Measurements from ENCODE around the gene EGLN1.

- TF ChIP-seq CTCF (IDR thresholded peaks at IDR 0.05 in 2 of 3, conservative IDR thresholded peaks at IDR 0.05 in 1 of 3; ENCODE audit: borderline replicate concordance in 1 of 3, insufficient read depth in 1 of 3, low read depth in 2 of 3, low read length in 2 of 3) (no peak), ZNF274 (IDR thresholded peaks at IDR 0.05; ENCODE audit: low read depth, low read length) (no peak), YY1 (IDR thresholded peaks at IDR 0.05; ENCODE audit: extremely low read depth, insufficient replicate concordance, low read depth, low read length) (no peak), POLR2A (IDR thresholded peaks at IDR 0.05; ENCODE audit: borderline replicate concordance, extremely low read depth, insufficient read depth, insufficient read length) (no peak), EZH2phosphoT487 (IDR thresholded peaks at IDR 0.05; ENCODE audit: borderline replicate concordance) (no peak), EZH2 (IDR thresholded peaks at IDR 0.05) (no peak)
These were observed 767 bp upstream of the EGLN1 start for GRCh38 chr1:231422798-231423309.

Data from HCT116 (cell line).